Measurements from ENCODE around the gene OR10H4.

DNA sequence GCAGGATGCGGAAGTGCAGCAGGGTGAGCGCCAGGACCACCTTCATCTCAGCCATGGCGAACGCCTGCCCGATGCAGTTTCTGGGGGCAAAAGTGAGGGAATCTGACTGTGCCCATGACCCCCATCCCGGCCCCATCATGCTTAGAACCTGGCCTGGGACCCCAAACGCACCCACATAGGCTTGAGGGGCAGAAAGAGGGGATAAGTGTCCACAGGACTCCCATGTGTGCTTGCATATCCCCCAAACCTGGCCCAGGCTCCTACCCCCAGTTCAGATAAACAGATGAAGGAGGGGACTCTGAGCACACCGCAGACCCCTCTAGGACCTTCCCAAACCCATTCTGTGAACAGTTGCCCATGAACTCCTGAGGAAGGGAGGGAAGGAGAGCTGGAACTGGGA lies 35.0 kb upstream of the OR10H4 start:
- TF ChIP-seq POLR2A (IDR thresholded peaks at IDR 0.05) (no peak), POLR2AphosphoS5 (IDR thresholded peaks at IDR 0.05) (no peak)
- TF ChIP-seq, protein P1, sequence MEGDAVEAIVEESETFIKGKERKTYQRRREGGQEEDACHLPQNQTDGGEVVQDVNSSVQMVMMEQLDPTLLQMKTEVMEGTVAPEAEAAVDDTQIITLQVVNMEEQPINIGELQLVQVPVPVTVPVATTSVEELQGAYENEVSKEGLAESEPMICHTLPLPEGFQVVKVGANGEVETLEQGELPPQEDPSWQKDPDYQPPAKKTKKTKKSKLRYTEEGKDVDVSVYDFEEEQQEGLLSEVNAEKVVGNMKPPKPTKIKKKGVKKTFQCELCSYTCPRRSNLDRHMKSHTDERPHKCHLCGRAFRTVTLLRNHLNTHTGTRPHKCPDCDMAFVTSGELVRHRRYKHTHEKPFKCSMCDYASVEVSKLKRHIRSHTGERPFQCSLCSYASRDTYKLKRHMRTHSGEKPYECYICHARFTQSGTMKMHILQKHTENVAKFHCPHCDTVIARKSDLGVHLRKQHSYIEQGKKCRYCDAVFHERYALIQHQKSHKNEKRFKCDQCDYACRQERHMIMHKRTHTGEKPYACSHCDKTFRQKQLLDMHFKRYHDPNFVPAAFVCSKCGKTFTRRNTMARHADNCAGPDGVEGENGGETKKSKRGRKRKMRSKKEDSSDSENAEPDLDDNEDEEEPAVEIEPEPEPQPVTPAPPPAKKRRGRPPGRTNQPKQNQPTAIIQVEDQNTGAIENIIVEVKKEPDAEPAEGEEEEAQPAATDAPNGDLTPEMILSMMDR (IDR thresholded peaks at IDR 0.05), result no peak
